Astrocyte (in vitro differentiated cells and primary cell): ENCODE results near the gene GALNT8. TPM values are rescaled to one million over a fixed set of nuclear protein-coding genes. Genes with fewer than 3 reads are reported as not detected.
"Not testable (repeated sequence)": the region's sequence is repeated elsewhere in the genome, so short reads cannot be mapped to it uniquely, and the experiment has no call there.

Experiments used
- DNase-seq: peaks from one replicate; pipeline ENCODE4 v3.0.0-alpha.2; 2010; ENCODE audit warnings: low read depth
- FAIRE-seq: peaks from 2 replicates; lab custom pipeline; 2011; peaks lifted over from hg19 to GRCh38; lab: Jason Lieb, UNC
- H2AFZ ChIP-seq: 2 replicates; pipeline ENCODE4 v1.6.0; 2012; ENCODE audit warnings: low read depth, low read length, inconsistent platforms
- H3K27ac ChIP-seq: 2 replicates; pipeline ENCODE4 v1.5.1; 2011; ENCODE audit warnings: low read depth, low read length, inconsistent platforms
- H3K27me3 ChIP-seq: 2 replicates; pipeline ENCODE4 v1.6.0; 2011; ENCODE audit warnings: low read length, inconsistent platforms; ENCODE audit not compliant: insufficient read depth
- H3K36me3 ChIP-seq: 2 replicates; pipeline ENCODE4 v1.5.1; 2011; ENCODE audit warnings: low read length, inconsistent platforms; ENCODE audit not compliant: insufficient read depth
- H3K4me1 ChIP-seq: 2 replicates; pipeline ENCODE4 v1.5.1; 2011; ENCODE audit warnings: low read length, inconsistent platforms; ENCODE audit not compliant: insufficient read depth
- H3K4me2 ChIP-seq: 2 replicates; pipeline ENCODE4 v1.6.0; 2012; ENCODE audit warnings: low read length, inconsistent platforms
- H3K4me3 ChIP-seq: 2 replicates; pipeline ENCODE4 v1.5.1; 2011; ENCODE audit warnings: low read depth, mild to moderate bottlenecking, low read length, inconsistent platforms; ENCODE audit not compliant: insufficient read depth
- H3K79me2 ChIP-seq: 2 replicates; pipeline ENCODE4 v1.6.0; 2012; ENCODE audit warnings: mild to moderate bottlenecking, low read length, inconsistent platforms; ENCODE audit not compliant: insufficient read depth
- H3K9ac ChIP-seq: 2 replicates; pipeline ENCODE4 v1.6.0; 2012; ENCODE audit warnings: mild to moderate bottlenecking, low read length, inconsistent platforms
- H3K9me3 ChIP-seq: 2 replicates; pipeline ENCODE4 v1.5.1; 2012; ENCODE audit warnings: low read depth, mild to moderate bottlenecking, low read length, inconsistent platforms; ENCODE audit not compliant: insufficient read depth
- H4K20me1 ChIP-seq: 2 replicates; pipeline ENCODE4 v1.6.0; 2012; ENCODE audit warnings: low read length, inconsistent platforms; ENCODE audit not compliant: insufficient read depth
- H3K27ac Mint-ChIP-seq: one replicate; pipeline ENCODE4 v1.8.0; 2021; ENCODE audit warnings: mild to moderate bottlenecking, mixed read lengths; ENCODE audit not compliant: unreplicated experiment
- H3K27me3 Mint-ChIP-seq: one replicate; pipeline ENCODE4 v1.8.0; 2021; ENCODE audit warnings: low read depth, mixed read lengths; ENCODE audit not compliant: unreplicated experiment
- H3K36me3 Mint-ChIP-seq: one replicate; pipeline ENCODE4 v1.8.0; 2021; ENCODE audit warnings: low read depth, mixed read lengths; ENCODE audit not compliant: unreplicated experiment
- H3K4me1 Mint-ChIP-seq: one replicate; pipeline ENCODE4 v1.8.0; 2021; ENCODE audit warnings: low read depth, mixed read lengths; ENCODE audit not compliant: unreplicated experiment
- H3K4me3 Mint-ChIP-seq: one replicate; pipeline ENCODE4 v1.8.0; 2021; ENCODE audit warnings: mild to moderate bottlenecking, moderate library complexity, mixed read lengths; ENCODE audit not compliant: unreplicated experiment
- H3K9me3 Mint-ChIP-seq: one replicate; pipeline ENCODE4 v1.8.0; 2021; ENCODE audit warnings: mild to moderate bottlenecking, mixed read lengths; ENCODE audit not compliant: unreplicated experiment
- EZH2 ChIP-seq: IDR thresholded peaks from 2 replicates; pipeline ENCODE4 v1.6.1; 2012; ENCODE audit warnings: mild to moderate bottlenecking, low read length, inconsistent platforms; ENCODE audit not compliant: insufficient read depth
- total RNA-seq: library from RNA; stranded (reverse); gene quantifications from 2 replicates; pipeline ENCODE4 v1.2.1, GENCODE V29; 2021
- TF ChIP-seq, protein P1 (sequence below): IDR thresholded peaks from 2 replicates; pipeline ENCODE4 v1.5.1; 2011; ENCODE audit warnings: low read depth, mild to moderate bottlenecking, inconsistent platforms, low read length, moderate library complexity; ENCODE audit not compliant: insufficient read depth

Gene GALNT8
- total RNA-seq, 1 donor from 2014 or later = 6.4 TPM

DNA sequence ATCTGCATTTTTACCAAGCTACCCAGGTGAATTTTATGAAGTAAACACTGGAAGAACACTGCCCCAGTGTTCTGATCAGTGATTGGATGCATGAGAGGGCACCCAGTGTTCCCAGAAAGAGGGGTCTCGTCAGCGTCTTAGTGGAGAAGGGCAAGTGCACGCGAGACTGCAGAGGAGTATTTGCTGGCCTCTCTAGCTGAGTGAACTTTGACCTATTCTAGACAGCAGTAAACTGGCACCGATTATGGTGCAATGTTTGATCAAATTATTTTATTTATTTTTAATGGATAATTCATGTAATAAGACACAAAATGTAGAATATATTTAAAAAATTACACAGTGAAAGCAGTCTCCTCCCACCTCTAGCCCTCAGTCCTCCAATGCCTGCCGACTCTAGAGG, 5.3 kb upstream of the GALNT8 start:
- Histone ChIP-seq H3K79me2 (no peaks in the 10 kb centered on the region), H3K4me3 (no peak overlapping the region), H3K27me3 (no peaks in the 10 kb centered on the region), H2AFZ (no peak overlapping the region), H3K4me1 (no peaks in the 10 kb centered on the region), H4K20me1 (no peaks in the 10 kb centered on the region), H3K9ac (no peak overlapping the region), H3K4me2 (no peak overlapping the region), H3K9me3 (no peaks in the 10 kb centered on the region), H3K27ac (no peak overlapping the region), H3K36me3 (no peaks in the 10 kb centered on the region)
- FAIRE-seq (no peak), DNase-seq (no peak)
- Mint-ChIP-seq H3K9me3 (peaks cover 4% of the 10 kb centered on the region), H3K4me1 (no peaks in the 10 kb centered on the region), H3K36me3 (no peaks in the 10 kb centered on the region), H3K27ac (no peak overlapping the region), H3K27me3 (peaks cover 9% of the 10 kb centered on the region), H3K4me3 (no peak overlapping the region)
- TF ChIP-seq EZH2 = no peak
- TF ChIP-seq, protein P1, sequence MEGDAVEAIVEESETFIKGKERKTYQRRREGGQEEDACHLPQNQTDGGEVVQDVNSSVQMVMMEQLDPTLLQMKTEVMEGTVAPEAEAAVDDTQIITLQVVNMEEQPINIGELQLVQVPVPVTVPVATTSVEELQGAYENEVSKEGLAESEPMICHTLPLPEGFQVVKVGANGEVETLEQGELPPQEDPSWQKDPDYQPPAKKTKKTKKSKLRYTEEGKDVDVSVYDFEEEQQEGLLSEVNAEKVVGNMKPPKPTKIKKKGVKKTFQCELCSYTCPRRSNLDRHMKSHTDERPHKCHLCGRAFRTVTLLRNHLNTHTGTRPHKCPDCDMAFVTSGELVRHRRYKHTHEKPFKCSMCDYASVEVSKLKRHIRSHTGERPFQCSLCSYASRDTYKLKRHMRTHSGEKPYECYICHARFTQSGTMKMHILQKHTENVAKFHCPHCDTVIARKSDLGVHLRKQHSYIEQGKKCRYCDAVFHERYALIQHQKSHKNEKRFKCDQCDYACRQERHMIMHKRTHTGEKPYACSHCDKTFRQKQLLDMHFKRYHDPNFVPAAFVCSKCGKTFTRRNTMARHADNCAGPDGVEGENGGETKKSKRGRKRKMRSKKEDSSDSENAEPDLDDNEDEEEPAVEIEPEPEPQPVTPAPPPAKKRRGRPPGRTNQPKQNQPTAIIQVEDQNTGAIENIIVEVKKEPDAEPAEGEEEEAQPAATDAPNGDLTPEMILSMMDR = no peak

DNA sequence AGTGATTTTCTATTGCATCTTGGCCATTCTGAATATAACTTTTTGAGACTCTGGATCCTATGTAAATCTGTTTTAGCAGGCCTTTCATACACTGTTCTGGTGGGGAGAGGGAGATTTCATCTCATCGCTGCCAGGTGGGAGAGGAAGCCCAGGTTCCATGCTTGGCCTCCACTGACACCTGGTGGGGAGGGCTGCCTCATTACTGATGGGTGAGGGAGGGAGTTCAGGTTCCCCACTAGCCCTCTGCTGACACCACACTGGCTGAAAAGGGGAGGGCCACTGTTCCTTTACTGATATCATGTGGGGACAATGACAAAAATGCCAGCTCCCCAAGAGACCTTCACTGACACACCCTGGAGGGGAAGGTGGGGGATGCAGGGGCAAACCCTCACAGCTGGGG, 2.4 kb upstream of the GALNT8 start:
- no peaks in the 10 kb centered on the region for H3K79me2 ChIP-seq
- H3K9me3 Mint-ChIP-seq = peaks cover 7% of the 10 kb centered on the region
- no peak overlapping the region for H3K9ac ChIP-seq
- H2AFZ ChIP-seq = no peak overlapping the region
- H3K4me1 ChIP-seq = no peaks in the 10 kb centered on the region
- H3K9me3 ChIP-seq = no peaks in the 10 kb centered on the region
- no peaks in the 10 kb centered on the region for H4K20me1 ChIP-seq
- no peaks in the 10 kb centered on the region for H3K4me1 Mint-ChIP-seq
- no peaks in the 10 kb centered on the region for H3K36me3 ChIP-seq
- peaks cover 27% of the 10 kb centered on the region for H3K27me3 Mint-ChIP-seq
- FAIRE-seq (no peak), DNase-seq (no peak)
- no peak for TF ChIP-seq EZH2
- TF ChIP-seq, protein P1 = no peak
- no peak overlapping the region for H3K27ac Mint-ChIP-seq
- no peaks in the 10 kb centered on the region for H3K36me3 Mint-ChIP-seq
- no peak overlapping the region for H3K4me3 Mint-ChIP-seq
- H3K27me3 ChIP-seq = peaks cover 3% of the 10 kb centered on the region
- H3K4me3 ChIP-seq = no peak overlapping the region
- H3K4me2 ChIP-seq = no peak overlapping the region
- H3K27ac ChIP-seq = no peak overlapping the region

DNA sequence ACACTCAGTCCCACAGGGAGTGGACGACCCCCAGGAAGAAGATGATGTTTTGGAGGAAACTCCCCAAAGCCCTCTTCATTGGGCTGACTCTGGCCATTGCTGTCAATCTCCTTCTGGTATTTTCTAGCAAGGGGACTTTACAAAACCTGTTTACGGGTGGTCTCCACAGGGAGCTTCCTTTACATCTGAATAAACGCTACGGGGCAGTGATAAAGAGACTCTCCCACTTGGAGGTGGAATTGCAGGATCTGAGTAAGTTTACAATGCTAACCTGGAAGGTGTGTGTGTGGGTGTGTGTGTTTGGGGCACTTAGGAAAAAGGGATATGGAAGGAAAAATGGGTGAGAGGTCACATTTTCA, 416 bp downstream of the GALNT8 start:
- DNase-seq = no peak
- H3K36me3 Mint-ChIP-seq = no peaks in the 10 kb centered on the region
- FAIRE-seq = no peak

GRCh38 chr12:4721587-4721986, 1.4 kb downstream of the GALNT8 start:
- H3K4me1 ChIP-seq, H4K20me1 ChIP-seq, DNase-seq, H3K4me3 ChIP-seq, H3K27me3 ChIP-seq, H3K9ac ChIP-seq, H2AFZ ChIP-seq, H3K4me3 Mint-ChIP-seq, H3K4me1 Mint-ChIP-seq, FAIRE-seq, H3K36me3 Mint-ChIP-seq, H3K9me3 ChIP-seq, H3K4me2 ChIP-seq, H3K79me2 ChIP-seq, H3K27ac ChIP-seq, H3K36me3 ChIP-seq, H3K27ac Mint-ChIP-seq, H3K9me3 Mint-ChIP-seq: not testable (repeated sequence)
- peaks cover 30% of the 10 kb centered on the region for H3K27me3 Mint-ChIP-seq

More for the DNA sequence above, 416 bp downstream of the GALNT8 start:
- peaks cover 30% of the 10 kb centered on the region for H3K27me3 Mint-ChIP-seq
- H3K9me3 Mint-ChIP-seq = peaks cover 5% of the 10 kb centered on the region
- Histone ChIP-seq H3K4me3 (no peak overlapping the region), H3K36me3 (no peaks in the 10 kb centered on the region), H2AFZ (no peak overlapping the region), H3K9ac (no peak overlapping the region), H3K27me3 (peaks cover 3% of the 10 kb centered on the region), H4K20me1 (no peaks in the 10 kb centered on the region), H3K4me1 (no peaks in the 10 kb centered on the region), H3K9me3 (no peaks in the 10 kb centered on the region), H3K4me2 (no peak overlapping the region), H3K79me2 (no peaks in the 10 kb centered on the region), H3K27ac (no peak overlapping the region)
- H3K4me1 Mint-ChIP-seq = no peaks in the 10 kb centered on the region
- TF ChIP-seq EZH2 = no peak
- TF ChIP-seq, protein P1 = no peak
- H3K27ac Mint-ChIP-seq = no peak overlapping the region
- no peak overlapping the region for H3K4me3 Mint-ChIP-seq
